ENCODE results near the gene CD82.

GRCh38 chr11:44595964-44596381 is 30.5 kb downstream of the CD82 start:
- TF ChIP-seq CTCF (IDR thresholded peaks at IDR 0.05), result no peak
- TF ChIP-seq POLR2A (IDR thresholded peaks at IDR 0.05), result no peak

Measured in right lobe of liver (tissue), 4 donors.